Stimulated activated CD8-positive, alpha-beta memory T cell treated with anti-CD3 and anti-CD28 coated beads, Interleukin-15, amount 100 ng/mL, for 4 hours (primary cell): ENCODE data around the gene ZMYND8.

Experiments
- DNase-seq, 2 donors: peaks; one replicate each; pipeline ENCODE4 v3.0.0-alpha.2; 2020; ENCODE audit warnings: low read depth in 2 of 2

ZMYND8 gene

DNA sequence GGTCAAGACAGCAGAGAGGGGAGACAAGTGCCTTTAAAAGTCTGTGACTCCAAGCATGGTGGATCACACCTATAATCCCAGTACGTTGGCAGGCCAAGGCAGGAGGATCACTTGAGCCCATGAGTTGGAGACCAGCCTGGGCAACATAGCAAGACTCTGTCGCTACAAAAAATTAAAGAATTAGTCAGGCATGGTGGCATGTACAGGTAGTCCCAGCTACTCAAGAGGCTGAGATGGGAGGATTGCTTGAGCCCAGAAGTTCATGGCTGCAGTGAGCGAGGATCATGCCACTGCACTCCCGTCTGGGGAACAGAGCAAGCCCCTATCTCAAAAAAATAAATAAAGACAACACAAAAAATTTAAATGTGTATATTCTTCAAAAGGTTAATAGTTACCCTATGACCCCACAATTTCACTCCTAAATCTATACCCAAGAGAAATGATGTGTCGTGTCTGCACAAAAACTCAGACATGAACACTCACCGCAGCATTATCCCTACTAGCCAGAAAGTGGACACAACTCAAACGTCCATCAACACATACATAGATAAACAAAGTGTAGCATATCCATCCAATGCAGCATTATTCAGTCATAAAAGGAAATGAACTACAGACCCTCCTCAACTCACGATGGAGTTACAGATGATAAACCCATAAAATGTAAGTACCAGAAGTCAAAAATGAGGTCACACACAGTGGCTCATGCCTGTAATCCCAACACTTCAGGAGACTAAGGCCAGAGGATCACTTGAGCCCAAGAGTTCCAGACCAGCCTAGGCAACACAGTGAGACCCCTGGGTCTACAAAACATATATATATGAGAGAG, 23.9 kb downstream of the ZMYND8 start:
- DNase-seq, result no peak

DNA sequence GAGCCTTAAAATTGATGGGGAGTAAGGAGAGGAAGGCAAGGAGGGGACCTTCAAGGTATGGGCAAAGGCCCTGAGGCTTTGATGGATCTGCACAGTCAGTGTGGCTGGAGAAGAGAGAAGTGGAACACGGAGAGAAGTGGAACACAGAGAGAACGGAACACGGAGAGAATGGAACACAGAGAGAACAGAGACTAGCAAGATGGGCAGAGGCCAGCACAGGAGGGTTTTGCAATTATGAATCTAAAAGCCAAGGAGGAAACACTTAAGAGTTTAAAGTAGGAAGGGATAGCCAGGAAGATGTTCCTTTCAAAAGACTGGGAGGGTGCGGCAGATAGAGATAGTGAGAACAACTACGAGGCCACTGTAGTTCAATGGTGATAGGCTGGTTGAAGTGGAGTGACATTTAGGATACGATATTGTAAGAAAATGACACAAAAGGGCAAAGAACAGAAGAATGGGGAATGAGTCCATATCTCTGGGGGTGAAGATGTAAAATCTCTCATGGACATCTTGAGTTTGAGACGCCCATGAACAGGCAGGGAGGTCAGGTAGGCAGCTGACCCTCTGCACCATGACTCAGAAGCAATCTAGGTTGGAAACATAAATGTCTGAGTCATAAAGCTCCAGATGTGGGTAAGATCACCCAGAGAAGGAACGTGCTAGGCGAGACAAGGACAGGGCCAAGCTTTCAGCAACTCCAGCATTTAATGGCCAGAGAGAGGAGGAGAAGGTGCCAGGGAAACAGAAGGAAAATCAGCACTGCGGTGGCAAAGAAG, 25.4 kb downstream of the ZMYND8 start:
- DNase-seq, result no peak

DNA sequence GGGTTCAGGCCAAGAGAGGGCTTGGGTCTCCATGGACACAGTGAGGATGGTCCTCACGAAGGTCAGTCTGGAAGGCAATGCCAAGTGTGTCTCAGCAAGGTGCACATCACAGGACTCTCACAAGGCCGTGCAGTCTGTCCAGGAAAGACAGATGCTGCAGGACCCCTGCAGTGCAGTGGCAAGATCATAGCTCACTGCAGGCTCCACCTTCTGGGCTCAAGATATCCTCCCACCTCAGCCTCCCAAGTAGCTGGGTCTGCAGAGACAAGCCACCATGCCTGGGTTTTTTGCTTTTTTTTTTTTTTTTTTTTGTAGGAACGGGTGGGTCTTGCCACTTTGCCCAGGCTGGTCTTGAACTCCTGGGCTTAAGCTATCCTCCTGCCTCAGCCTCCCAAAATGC, 26.4 kb downstream of the ZMYND8 start:
- no peak for DNase-seq

DNA sequence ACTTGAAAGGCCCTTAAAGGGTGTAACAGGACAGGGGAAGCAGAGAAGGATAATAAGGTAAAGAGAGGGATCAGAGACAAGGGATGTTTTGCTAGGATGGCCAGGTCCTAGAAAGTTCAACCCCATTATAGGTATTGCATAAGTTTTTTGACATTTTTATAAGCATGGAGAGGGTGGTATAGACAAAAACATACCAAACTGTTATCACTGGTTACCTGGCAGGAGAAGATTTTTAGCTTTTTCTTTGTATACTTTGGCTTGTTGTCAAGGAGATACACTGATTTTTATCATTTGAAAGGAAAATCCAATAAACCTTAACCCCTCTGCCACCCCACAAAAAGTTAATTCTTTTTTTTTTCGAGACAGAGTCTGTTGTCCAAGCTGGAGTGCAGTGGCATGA, 28.4 kb downstream of the ZMYND8 start:
- no peak for DNase-seq

DNA sequence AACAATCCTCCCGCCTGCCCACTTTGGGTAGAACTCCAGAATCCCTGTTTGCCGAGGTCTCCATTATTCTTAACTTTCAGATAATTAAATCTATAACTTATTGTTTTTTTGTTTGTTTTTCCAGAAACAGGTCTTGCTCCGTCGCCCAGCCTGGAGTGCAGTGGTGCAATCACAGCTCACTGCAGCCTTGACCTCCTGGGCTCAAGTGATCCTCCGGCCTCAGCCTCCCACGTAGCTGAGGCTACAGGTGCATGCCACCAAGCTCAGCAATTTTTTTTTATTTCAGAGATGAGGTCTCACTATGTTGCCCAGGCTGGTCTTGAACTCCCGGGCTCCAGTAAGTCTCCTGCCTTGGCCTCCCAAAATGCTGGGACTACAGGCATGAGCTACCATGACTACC, 28.8 kb downstream of the ZMYND8 start:
- no peak for DNase-seq

DNA sequence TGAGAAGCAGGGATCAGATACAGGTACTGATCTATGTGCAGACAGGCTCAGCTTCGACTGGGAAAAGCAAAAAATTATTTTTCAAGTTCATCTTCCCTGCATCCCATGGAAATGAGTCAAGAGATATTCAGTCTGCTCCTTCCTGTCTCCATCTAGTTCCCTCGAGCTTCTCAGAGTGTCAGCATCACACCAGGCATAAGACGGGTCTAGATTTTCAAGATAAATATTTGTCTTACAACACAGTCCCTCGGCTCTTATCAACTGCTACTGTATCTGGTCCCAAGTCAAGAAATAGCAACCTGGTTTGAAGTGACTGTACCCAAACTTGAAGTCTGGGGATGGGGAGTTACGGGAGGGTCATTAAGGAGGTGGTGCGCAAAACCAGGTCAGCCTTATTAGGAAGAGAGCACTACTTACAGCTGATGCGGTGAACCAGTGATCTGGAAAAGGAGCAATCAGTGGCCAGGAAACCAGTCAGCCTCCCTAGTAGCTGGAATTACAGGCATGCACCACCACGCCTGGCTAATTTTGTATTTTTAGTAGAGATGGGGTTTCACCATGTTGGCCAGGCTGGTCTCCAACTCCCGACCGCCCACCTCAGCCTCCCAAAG, 29.7 kb downstream of the ZMYND8 start:
- DNase-seq, result no peak

DNA sequence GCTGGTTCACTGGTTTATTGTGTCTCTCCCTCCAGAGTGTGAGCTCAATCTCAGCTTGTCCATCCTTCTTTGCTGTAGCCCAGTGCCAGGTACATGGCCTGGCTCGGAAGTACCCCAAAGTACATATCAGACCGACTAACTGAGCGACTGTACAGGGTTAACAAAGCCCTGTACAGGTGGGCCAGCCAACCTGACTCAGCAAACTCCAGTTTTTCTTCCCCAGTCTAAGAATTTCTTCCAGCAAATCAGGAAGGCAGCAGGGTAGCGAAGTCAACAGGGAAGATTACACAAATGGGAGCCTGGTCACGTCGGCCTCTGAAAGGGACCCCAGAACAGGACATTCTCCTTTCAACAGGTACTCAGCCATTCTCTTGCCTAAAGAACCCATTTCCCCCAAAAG, 31.3 kb downstream of the ZMYND8 start:
- DNase-seq, result no peak

DNA sequence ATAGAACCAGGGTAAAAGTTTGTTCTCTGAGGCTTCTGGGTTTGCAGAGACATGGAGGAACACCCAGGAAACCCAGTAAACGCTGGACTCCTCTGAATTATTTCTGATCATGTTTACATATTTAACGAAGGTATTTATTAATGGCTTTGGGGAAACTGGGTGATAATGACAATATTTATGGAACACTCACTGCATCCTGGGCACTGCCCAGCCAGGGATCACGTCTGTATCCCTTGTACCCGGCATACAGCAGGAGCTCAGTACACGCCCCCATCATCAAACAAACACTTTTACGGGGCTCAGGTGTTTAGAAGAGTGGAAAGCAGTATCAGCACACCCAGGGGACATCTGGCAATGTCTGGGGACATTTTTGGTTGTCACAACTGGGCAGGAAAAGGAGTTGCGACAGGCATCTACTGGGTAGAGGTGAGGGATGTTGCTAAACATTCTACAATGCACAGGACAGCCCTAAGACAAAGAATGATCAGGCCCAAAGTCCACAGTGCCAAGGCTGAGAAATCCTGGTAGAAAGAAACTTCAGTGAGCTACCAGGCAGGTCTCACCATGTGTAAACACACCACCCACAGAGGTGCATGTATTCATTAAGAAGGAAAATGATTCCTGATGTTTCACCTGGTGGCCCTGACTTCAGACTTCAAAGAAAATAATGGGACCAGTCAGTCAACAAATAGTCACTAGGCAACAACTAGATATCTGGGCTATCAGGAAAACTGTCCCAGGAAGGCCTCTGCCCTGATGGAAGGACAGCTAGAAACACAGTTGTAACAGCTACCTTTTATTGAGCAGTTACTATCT, 35.3 kb downstream of the ZMYND8 start:
- DNase-seq, result no peak

DNA sequence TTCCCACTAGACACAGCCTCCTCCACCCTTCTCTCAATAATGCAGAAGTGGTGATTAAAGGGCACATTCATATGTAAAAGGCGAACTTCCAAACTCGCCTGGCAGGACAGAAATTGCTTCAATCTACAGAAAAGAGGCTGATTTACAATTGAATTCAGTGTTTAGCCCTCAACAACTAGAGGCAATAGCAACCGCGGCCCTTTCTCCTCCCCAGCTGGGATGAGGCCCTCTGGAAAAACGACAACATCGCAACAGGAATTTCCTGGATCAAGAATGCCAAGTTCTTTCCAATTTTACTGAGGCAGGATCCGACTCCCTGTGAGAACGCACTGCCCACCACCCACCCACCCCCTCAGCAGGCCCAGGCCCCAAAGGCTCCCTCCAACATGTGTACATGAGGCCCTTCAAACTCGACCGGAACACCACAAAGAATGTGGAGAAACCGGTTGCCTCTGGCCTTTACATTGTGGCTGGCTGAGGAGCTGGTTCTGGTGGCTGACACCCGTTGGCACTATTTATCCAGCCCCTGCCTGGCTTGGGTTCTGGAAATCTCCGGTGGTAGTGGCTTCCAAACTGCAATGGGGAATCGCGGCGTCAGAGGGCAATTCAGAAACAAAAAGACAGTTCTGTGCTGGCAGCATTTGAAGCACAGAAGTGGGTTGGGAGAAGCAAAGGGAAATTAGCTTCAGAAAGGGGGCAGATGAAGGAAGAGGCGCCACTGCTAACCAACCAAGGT, 36.8 kb downstream of the ZMYND8 start:
- no peak for DNase-seq

DNA sequence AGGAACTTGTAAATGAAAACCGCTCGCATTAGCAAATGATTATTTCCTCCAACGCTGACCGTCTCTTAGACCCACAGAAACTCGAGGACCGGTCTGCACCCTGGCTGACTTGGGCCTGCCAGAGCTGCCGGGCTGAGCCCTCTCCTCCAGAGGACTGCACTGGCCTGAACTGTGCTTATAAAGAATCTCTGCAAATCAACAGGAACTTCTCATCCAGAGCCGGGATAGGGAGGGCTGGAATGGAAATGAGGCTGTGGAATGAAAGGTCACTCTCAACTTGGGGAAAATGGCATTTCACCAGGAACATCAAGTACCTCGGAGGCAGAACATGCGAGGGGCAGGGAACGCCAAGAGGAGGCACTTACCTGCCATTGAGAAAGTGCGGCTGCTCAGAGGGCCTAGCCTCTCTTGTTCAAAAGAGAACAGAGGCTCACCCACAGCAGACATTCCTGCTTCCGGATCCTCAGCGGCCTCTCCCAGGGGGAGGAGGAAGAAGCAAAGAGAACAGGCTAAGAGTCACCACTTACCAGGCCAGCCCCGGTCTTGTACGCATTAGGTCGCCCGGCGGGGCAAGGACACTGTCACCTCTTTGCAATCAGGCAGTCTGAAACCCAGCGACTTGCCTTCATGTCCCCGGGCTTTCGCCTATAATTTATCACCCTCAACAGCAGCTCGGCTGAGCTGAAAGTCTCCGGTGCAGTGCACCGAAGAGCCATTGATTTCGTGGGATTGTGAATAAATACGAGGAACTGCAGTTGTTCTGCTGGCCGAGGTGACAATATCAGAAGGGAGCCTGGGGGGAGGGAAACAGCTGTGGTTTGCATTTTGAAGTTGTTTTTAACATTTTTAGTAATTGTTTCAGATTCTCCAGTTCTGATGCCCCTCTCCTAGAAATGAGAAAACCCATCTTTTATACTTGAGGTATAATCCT, 37.6 kb downstream of the ZMYND8 start:
- DNase-seq, result no peak

DNA sequence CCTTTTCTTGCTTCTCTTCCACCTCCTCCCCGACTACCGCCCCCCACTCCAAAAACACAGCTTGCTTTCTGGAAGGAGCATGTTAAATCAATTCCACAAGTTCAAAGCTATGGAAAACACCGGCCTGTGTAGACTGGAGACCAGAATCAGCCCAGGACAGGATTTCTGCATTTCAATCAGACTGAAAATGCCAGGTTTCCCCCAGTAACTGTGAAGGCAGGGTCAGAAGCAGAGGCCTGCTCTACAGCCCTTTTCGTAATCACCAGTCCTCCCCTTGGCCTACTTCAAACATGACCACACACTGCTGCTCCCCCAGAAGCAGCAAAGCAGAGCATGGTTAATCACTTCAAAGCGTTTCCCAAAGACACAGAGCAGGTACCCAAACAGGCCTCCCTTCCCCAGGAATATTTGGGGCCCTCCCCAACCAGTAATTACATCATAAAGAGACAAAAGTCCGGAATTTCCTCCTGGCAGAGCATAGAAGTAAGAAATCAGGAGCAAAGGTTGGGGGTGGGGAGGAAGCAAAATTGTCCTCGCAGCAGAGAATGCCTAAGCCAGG, 38.4 kb downstream of the ZMYND8 start:
- no peak for DNase-seq

DNA sequence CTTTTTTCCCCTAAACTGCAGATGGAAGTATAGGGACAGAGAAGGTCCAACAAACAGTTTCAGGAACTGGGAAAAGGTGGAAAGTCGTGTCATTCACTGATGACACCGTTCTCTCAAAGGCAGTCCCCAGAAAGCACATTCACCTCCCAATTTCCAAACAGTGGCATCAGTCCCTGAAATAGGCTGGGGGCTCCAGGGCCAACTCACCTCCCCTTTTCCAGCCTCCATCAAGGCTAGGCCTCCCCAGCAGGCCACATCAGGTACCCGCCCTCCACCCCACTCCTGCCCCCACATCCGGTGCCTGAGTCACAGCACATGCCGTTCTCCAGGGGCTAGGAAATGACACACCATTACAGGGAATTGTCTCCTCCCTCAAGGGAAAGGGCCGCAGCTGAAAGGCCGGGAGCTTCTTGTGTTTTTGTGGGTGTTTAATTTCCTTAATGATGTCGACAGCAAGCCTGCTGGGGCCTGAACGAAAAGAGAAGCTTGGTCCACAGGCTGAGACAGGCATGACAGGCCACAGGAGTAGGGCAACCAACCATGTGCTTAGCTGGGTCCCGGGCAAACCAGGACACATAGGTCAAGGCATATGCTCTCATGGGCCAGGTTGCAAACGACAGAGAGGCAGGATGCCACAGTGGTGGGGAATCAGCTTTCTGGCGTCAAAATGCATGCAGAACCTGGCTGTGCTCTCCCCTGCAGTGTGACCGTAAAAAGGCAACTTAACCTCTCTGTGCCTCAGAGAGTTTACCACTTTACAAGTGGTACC, 39.2 kb downstream of the ZMYND8 start:
- DNase-seq, result peak; percentile 48 to 50

DNA sequence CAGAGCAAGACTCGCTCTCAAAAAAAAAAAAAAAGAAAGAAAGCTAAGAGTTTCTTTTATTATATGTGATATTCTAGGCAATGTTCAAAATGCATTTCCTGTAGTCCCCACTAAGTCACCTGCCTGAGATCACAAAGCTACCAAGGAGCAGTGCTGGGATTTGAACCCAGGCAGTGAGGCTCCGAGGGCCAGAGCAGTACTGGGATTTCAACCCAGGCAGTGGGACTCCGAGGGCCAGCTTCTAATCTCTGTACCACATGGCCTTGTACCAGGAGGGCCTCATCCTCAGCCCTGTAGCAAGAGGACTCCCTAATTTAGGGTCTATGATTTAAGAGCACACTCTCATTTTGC, 39.7 kb downstream of the ZMYND8 start:
- DNase-seq, result no peak

DNA sequence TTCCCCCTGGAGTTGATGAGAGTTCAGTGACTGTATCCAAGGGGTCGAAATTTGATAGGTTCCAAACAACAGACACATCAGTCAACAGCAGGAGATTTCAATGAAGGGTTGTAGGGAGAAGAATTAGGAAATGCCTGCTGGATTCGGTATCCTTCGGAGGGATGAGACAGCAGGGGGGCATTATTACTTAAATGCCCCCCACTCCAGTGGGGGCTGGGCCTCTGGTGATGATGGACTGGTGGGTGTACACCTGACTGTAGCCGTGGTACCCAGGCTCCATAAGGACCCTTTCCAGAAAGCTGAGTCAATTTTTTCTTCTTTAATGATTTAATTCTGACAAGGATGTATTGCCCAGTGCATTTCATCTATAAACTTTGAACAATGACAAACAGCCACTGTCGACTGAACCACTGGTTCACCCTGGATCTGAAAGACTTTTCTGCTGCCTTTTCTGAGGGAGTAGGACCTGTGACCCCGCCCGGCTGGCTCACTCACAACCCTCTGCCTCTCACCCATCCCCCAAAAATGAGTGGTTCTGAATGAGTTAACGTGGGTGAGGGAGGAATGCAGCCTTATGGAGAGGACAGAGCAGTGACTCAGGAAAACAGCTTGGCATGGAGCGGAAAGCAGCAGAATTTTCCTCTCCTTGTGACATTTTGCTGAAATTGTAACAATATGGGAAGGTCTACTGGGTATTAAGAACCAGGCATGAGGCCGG, 41.0 kb downstream of the ZMYND8 start:
- no peak for DNase-seq

DNA sequence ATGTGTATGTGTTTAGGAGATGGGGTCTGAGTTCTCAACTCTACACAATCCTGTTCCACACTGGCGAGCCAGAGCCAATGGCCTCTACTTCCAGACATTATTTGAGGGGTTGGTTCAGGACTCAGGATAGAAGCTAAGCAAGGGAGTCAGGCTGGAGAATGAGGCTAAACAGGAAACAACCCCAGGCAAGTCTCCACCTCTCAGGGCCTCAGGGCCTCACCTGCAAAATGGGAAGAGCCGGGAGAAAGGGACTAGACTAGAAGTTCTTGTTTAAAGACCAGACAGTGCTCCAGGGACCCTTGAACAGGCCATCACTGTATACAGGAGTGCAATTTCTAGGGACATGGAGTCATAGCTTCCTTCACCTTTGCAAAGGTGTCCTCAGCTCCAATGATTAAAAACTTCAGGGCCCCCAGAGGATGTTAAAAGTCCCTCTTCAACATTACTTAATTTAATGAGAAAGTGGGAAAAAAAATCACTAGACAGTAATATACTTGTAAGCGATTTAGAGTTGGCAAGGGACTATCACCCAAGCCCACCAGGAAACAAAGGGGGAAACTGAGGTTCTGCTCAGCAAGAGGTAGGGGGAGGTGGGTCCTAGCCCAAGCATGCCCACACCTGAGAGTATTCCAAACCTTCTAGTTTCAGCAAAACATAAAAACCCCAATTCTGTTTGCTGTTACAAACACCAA, 41.7 kb downstream of the ZMYND8 start:
- no peak for DNase-seq

DNA sequence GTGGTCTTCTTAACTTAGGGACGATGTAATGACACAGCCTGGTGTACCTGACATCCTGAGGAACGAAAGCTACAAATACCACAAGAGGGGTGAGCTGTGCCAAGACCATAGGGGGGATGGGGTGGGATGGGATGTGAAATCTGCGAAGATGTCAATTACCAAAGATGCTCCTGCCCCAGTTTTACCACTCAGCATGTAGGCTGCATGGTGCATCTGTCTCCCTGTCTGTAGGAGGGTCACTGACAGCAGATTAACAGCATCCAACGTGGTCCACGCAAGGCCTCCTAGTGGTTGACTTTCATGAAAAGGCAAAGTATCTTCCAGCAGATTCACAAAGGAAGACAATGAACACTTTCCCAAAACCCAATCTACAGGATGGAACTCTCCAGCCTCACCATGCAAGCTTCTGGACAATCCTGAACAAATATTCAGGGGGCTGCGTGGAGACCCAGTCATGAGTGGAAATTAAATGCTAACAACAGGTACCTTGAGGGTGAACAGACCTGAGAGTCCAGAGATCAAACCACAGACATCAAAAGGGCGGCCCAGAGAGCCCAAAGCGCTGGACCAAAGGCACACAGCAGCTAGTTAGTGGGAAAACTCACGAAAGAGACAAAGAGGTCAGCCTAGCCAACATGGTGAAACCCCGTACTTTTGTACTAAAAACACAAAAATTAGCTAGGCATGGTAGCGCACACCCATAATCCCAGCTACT, 44.4 kb downstream of the ZMYND8 start:
- DNase-seq, result no peak

DNA sequence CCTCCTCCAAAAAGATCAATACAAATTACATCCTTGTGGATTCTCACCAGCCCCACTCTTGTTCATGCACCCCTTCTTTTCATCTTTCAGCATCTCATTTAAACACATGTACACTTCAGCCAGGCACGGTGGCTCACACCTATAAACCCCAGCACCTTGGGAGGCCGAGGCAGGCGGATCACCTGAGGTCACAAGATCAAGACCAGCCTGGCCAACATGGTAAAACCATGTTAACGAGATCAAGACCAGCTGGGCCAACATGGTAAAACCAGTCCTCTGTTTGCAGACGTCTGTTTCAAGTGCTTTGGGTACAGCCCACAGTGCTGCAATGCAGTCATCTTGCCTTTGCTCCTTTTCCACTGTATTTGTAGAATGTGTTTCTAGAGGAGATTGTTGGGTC, 45.3 kb downstream of the ZMYND8 start:
- DNase-seq, result no peak
